Mononuclear cell (primary cell): ENCODE results near the gene LHFPL2. TPM values are rescaled to one million over a fixed set of nuclear protein-coding genes. Genes with fewer than 3 reads are reported as not detected.

Source experiments
- H3K27me3 ChIP-seq: 2 replicates; pipeline ENCODE4 v1.6.0; 2011; ENCODE audit warnings: low read length, control low read depth; ENCODE audit not compliant: insufficient read depth
- H3K4me1 ChIP-seq: 2 replicates; pipeline ENCODE4 v1.5.1; 2011; ENCODE audit warnings: mild to moderate bottlenecking, low read length, control low read depth; ENCODE audit not compliant: insufficient read depth
- H3K4me3 ChIP-seq: 2 replicates; pipeline ENCODE4 v1.5.1; 2011; ENCODE audit warnings: mild to moderate bottlenecking, low read length, moderate library complexity
- H3K9me3 ChIP-seq: 2 replicates; pipeline ENCODE4 v1.5.1; 2011; ENCODE audit warnings: low read depth, mild to moderate bottlenecking, control low read depth, low read length
- total RNA-seq: library from RNA; depleted of rRNA; stranded (reverse); fragments of >200 nt; gene quantifications from one replicate; pipeline ENCODE4 v1.2.3, GENCODE V29; 2012

The LHFPL2 gene
- total RNA-seq, 1 donor = 9.4 TPM

DNA sequence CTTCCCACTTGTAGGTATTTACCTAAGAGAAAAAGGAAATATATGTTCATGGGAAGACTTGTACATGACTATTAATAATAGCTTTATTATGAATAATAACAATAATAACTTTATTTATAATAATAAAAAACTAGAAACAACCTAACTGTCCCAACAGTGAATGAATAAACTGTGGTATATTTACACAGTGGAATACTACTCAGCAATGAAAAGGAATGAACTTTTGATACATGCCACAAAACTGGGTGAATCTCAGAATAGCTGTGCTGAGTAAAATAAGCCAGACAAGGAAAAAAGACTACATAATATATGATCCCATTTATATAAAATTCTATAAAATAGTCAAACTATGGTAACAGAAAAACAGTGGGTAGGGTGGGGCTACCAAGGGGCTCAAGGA, 199.5 kb downstream of the LHFPL2 start:
- Histone ChIP-seq H3K4me3 (no peak overlapping the region), H3K4me1 (no peaks in the 10 kb centered on the region), H3K27me3 (no peaks in the 10 kb centered on the region), H3K9me3 (no peaks in the 10 kb centered on the region)

DNA sequence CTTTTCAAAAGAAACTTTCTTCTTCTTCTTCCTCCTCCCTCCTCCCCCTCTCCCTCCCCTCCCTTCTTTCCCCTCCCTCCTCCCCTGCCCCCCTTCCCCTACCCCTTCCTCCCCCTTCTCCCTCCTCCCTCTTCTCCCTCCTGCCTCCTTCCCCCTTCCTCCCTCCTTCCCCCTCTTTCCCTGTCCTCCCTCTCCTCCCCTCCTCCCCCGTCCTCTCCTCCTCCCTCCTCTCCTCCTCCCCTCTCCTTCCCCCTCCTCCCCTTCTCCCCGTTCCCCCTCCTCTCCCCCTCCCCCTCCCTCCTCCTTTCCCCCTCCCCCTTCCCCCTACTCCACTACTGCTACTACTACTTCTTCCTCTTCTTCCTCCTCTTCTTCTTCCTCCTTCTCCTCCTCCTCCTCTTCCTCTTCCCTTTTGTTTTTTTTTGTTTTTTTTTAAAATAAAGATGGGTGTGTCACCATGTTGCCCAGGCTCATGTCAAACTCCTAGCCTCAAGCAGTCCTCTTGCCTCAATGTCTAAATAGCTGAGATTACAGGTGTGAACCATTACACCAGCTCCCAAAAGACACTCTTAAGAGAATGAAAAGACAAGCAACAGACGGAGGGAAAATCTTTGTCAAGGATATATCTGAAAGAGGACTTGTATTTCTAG, 200.7 kb downstream of the LHFPL2 start:
- Histone ChIP-seq H3K4me1 (no peaks in the 10 kb centered on the region), H3K9me3 (no peaks in the 10 kb centered on the region), H3K27me3 (no peaks in the 10 kb centered on the region), H3K4me3 (no peak overlapping the region)
